ENCODE data around the gene GAMT.

Gene GAMT

GRCh38 chr19:1363599-1363998 is 37.7 kb downstream of the GAMT start:
- peak; percentile 15 for DNase-seq

GRCh38 chr19:1362387-1363257 is 38.7 kb downstream of the GAMT start:
- no peak for DNase-seq

GRCh38 chr19:1361601-1362386 is 39.5 kb downstream of the GAMT start:
- DNase-seq: no peak

DNA sequence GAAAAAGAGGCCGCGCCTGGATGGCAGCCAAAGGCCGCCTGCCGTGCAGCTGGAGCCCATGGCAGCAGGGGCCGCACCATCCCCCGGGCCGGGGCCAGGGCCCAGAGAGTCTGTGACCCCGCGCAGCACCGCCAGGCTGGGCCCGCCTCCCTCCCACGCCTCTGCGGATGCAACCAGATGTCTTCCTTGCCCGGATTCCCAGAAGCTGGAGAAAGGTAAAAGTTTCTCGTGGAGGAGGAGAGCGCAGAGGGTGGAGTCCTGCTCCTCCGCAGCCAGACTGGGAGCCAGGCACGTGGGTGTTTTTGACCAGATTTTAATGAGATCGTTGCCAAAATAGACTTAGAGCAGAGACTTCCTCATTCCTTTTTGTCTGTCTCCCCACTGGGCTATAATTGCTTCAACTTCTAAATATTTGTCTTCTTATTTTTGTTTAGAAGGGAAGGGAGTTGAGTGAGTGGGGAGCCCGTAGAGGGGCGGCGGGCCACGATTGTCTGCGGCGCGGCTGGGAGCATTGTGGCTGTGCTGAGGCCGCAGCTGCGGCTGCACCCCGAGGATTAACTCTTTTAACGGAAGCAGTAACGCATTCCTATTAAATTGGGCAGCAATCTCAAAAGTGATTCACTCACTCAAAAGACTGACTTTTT is 40.4 kb downstream of the GAMT start:
- DNase-seq: no peak

DNA sequence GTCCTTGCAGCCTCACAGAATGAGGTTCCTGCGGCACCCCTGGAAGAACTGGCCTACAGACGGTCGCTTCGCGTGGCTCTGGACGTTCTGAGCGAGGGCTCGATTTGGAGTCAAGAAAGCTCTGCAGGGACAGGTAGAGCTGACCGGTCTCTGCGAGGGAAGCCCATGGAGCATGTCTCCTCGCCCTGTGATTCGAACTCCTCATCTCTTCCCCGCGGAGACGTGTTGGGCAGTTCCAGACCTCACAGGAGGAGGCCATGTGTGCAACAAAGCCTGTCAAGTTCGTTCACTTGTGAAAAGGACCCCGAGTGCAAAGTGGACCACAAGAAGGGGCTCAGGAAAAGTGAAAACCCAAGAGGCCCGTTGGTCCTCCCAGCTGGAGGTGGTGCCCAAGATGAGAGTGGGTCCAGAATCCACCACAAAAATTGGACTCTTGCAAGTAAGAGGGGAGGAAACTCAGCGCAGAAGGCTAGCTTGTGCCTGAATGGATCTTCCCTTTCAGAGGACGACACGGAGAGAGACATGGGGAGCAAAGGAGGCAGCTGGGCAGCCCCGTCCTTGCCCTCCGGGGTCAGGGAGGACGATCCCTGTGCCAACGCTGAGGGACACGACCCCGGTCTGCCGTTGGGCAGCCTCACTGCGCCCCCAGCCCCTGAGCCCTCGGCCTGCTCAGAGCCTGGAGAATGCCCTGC is 41.1 kb downstream of the GAMT start:
- no peak for DNase-seq

DNA sequence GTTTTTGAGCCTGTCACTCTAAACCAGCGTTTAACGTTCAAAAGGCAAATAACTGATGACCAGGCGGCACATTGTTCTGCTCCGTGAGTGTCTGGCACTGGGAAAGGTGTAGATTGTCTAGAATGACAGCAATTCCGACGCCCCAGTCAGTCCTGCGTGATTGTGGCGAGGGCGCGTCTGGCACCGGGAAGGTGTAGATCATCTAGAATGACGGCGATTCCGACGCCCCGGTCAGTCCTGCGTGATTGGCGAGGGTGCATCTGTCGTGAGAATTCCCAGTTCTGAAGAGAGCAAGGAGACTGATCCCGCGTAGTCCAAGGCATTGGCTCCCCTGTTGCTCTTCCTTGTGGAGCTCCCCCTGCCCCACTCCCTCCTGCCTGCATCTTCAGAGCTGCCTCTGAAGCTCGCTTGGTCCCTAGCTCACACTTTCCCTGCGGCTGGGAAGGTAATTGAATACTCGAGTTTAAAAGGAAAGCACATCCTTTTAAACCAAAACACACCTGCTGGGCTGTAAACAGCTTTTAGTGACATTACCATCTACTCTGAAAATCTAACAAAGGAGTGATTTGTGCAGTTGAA is 43.7 kb downstream of the GAMT start:
- no peak for DNase-seq

GRCh38 chr19:1356508-1356865 is 44.9 kb downstream of the GAMT start:
- no peak for DNase-seq

DNA sequence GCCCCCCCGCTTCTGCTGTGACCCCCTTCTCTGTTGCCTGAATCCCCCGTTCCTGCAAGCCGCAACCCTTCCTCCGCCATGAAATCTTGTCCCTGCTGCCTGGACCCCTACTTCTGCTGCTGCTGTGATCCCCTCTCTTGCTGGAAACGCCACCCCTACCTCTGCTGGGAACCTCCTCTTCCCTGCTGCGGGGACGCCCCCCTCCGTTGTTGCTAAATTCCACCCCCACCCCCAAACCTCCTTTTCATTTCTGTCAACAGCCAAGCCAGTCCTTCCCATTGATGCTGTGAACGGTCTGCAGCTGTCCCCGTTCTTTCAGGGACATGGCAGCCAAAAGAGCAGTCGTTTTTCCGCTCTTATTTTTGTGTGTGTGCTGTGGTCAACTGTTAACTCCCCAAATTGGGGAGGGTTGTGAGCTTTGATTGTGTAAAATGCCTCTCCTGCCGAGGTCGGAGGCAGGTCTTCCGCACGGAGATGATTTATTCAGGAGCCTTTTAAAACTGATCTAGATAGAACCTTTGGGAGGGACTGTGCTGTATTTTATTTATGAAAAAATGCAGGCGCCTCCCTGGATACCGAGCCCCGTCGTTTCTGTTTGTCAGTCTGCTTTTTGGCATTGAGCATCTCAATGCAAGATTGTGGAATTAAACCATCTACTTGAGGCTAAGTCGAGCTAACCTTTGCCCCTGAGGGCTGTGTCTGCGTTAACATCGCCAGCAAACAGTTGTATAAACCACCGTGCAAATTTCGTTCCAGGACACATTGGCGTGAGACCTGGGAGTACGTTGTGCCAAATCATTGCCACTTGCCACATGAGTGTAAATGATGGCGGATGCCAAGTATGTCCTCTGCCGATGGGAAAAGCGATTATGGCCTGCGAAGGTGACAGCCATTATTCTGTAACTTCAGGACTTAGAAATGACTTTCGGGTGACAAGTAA is 45.5 kb downstream of the GAMT start:
- no peak for DNase-seq

- no peak for DNase-seq
Observed at GRCh38 chr19:1354970-1355567, 46.3 kb downstream of the GAMT start.

GRCh38 chr19:1353144-1353543 is 48.2 kb downstream of the GAMT start:
- no peak for DNase-seq

GRCh38 chr19:1351381-1351851 is 49.9 kb downstream of the GAMT start:
- no peak for DNase-seq

DNA sequence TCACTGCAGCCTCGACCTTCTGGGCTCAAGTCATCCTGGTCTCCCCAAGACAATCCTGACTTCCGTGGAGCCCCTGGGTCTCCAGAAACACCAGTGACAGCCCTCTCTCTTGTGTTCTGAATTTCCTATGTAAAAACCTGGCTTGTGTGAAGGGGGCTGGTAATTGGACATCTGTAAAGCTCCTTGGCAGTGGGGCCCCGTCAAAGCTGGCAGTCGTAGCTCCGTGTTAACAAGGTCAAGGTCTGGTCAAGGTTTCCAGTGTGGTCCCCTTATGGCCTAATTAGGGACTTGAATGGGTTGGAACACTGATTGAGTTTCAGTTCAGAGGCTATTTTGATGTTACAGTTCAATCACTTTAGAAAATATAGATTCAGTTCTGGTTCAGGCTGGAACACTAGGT is 50.5 kb downstream of the GAMT start:
- DNase-seq: no peak

- no peak for DNase-seq
Observed at GRCh38 chr19:1349211-1349610, 52.1 kb downstream of the GAMT start.
